ENCODE measurements around the gene ZDHHC11B.

Gene ZDHHC11B

GRCh38 chr5:660491-661030 lies 124.0 kb downstream of the ZDHHC11B start:
- DNase-seq (ENCODE audit: low spot score) = no peak

Measured in Ammon's horn (tissue), 1 donor.